Activated T-cell treated with anti-CD3 and anti-CD28 coated beads, Interleukin-2, amount 50 U/mL, for 1 hour (primary cell): ENCODE results near the gene CFAP299.
"Not testable (repeated sequence)": the region's sequence is repeated elsewhere in the genome, so short reads cannot be mapped to it uniquely, and the experiment has no call there.

Experiments used
- DNase-seq: peaks from one replicate; pipeline ENCODE4 v3.0.0-alpha.2; 2020

The CFAP299 gene

GRCh38 chr4:80614319-80614718 lies 278.8 kb downstream of the CFAP299 start:
- DNase-seq, result no peak

GRCh38 chr4:80615099-80615498 lies 279.6 kb downstream of the CFAP299 start:
- DNase-seq, result no peak

- no peak for DNase-seq
Measured at GRCh38 chr4:80619070-80619674, 283.6 kb downstream of the CFAP299 start.

GRCh38 chr4:80631861-80632260 lies 296.3 kb downstream of the CFAP299 start:
- DNase-seq, result no peak

GRCh38 chr4:80637190-80637589 lies 301.7 kb downstream of the CFAP299 start:
- no peak for DNase-seq

GRCh38 chr4:80646061-80646460 lies 310.5 kb downstream of the CFAP299 start:
- no peak for DNase-seq

- no peak for DNase-seq
Measured at GRCh38 chr4:80655662-80656061, 320.1 kb downstream of the CFAP299 start.

GRCh38 chr4:80670118-80670517 lies 334.6 kb downstream of the CFAP299 start:
- DNase-seq, result not testable (repeated sequence)

GRCh38 chr4:80678413-80678812 lies 342.9 kb downstream of the CFAP299 start:
- no peak for DNase-seq

GRCh38 chr4:80680934-80681333 lies 345.4 kb downstream of the CFAP299 start:
- no peak for DNase-seq

- DNase-seq, result no peak
Measured at GRCh38 chr4:80685214-80685613, 349.7 kb downstream of the CFAP299 start.

GRCh38 chr4:80687736-80688135 lies 352.2 kb downstream of the CFAP299 start:
- not testable (repeated sequence) for DNase-seq

GRCh38 chr4:80694171-80694570 lies 358.6 kb downstream of the CFAP299 start:
- DNase-seq, result no peak

- no peak for DNase-seq
Measured at GRCh38 chr4:80705311-80705710, 369.8 kb downstream of the CFAP299 start.

GRCh38 chr4:80709082-80709869 lies 373.7 kb downstream of the CFAP299 start:
- DNase-seq, result no peak

- no peak for DNase-seq
Measured at GRCh38 chr4:80710748-80711451, 375.4 kb downstream of the CFAP299 start.

- DNase-seq, result no peak
Measured at GRCh38 chr4:80711956-80712355, 376.4 kb downstream of the CFAP299 start.

- no peak for DNase-seq
Measured at GRCh38 chr4:80713409-80713808, 377.9 kb downstream of the CFAP299 start.

GRCh38 chr4:80717204-80717603 lies 381.7 kb downstream of the CFAP299 start:
- DNase-seq, result no peak

- DNase-seq, result no peak
Measured at GRCh38 chr4:80726471-80726870, 390.9 kb downstream of the CFAP299 start.

GRCh38 chr4:80730158-80730557 lies 394.6 kb downstream of the CFAP299 start:
- DNase-seq, result no peak

GRCh38 chr4:80731436-80731835 lies 395.9 kb downstream of the CFAP299 start:
- no peak for DNase-seq

GRCh38 chr4:80732010-80732409 lies 396.5 kb downstream of the CFAP299 start:
- no peak for DNase-seq

- no peak for DNase-seq
Measured at GRCh38 chr4:80740375-80740774, 404.8 kb downstream of the CFAP299 start.
